ENCODE measurements around the gene ATOSA.

The ATOSA gene

DNA sequence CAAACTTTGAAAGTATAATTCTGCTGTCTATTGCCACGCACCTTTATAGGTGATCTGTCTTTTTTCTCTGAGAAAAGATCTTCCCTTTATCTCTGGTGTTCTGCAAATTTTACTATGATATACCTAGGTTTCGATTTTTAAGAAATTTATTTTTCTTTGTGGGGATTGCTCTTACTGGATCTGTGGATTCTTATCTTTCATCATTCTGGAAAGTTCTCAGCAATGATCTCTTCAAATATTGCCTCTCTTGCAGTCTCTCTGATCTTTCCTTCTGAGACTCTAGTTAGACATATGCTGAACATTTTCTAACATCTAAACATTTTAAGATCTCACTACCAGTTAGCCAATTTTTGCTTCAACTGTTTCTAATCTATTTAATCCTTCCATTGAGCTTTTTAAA is 47.0 kb upstream of the ATOSA start:
- ATAC-seq: no peak
- no peak for TF ChIP-seq RARB (CRISPR knock-in tag; IDR thresholded peaks at IDR 0.05)
- no peak for TF ChIP-seq ISL1 (CRISPR knock-in tag; IDR thresholded peaks at IDR 0.05)
- TF ChIP-seq ZC3H10 (CRISPR knock-in tag; IDR thresholded peaks at IDR 0.05): no peak
- TF ChIP-seq, protein P1, sequence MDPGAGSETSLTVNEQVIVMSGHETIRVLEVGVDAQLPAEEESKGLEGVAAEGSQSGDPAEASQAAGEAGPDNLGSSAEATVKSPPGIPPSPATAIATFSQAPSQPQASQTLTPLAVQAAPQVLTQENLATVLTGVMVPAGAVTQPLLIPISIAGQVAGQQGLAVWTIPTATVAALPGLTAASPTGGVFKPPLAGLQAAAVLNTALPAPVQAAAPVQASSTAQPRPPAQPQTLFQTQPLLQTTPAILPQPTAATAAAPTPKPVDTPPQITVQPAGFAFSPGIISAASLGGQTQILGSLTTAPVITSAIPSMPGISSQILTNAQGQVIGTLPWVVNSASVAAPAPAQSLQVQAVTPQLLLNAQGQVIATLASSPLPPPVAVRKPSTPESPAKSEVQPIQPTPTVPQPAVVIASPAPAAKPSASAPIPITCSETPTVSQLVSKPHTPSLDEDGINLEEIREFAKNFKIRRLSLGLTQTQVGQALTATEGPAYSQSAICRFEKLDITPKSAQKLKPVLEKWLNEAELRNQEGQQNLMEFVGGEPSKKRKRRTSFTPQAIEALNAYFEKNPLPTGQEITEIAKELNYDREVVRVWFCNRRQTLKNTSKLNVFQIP (CRISPR knock-in tag; IDR thresholded peaks at IDR 0.05; ENCODE audit: borderline replicate concordance, low read depth): no peak
- no peak for TF ChIP-seq ZNF8 (CRISPR knock-in tag; IDR thresholded peaks at IDR 0.05)
- no peak for TF ChIP-seq SNAI2 (CRISPR knock-in tag; IDR thresholded peaks at IDR 0.05)
- TF ChIP-seq ZNF70 (CRISPR knock-in tag; IDR thresholded peaks at IDR 0.05): no peak
- TF ChIP-seq ZFP3 (CRISPR knock-in tag; IDR thresholded peaks at IDR 0.05): no peak
- TF ChIP-seq, protein P2, sequence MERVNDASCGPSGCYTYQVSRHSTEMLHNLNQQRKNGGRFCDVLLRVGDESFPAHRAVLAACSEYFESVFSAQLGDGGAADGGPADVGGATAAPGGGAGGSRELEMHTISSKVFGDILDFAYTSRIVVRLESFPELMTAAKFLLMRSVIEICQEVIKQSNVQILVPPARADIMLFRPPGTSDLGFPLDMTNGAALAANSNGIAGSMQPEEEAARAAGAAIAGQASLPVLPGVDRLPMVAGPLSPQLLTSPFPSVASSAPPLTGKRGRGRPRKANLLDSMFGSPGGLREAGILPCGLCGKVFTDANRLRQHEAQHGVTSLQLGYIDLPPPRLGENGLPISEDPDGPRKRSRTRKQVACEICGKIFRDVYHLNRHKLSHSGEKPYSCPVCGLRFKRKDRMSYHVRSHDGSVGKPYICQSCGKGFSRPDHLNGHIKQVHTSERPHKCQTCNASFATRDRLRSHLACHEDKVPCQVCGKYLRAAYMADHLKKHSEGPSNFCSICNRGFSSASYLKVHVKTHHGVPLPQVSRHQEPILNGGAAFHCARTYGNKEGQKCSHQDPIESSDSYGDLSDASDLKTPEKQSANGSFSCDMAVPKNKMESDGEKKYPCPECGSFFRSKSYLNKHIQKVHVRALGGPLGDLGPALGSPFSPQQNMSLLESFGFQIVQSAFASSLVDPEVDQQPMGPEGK (CRISPR knock-in tag; IDR thresholded peaks at IDR 0.05; ENCODE audit: borderline replicate concordance): no peak
- TF ChIP-seq, protein P3, sequence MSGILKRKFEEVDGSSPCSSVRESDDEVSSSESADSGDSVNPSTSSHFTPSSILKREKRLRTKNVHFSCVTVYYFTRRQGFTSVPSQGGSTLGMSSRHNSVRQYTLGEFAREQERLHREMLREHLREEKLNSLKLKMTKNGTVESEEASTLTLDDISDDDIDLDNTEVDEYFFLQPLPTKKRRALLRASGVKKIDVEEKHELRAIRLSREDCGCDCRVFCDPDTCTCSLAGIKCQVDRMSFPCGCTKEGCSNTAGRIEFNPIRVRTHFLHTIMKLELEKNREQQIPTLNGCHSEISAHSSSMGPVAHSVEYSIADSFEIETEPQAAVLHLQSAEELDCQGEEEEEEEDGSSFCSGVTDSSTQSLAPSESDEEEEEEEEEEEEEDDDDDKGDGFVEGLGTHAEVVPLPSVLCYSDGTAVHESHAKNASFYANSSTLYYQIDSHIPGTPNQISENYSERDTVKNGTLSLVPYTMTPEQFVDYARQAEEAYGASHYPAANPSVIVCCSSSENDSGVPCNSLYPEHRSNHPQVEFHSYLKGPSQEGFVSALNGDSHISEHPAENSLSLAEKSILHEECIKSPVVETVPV (CRISPR knock-in tag; IDR thresholded peaks at IDR 0.05): no peak
- TF ChIP-seq TOX (CRISPR knock-in tag; IDR thresholded peaks at IDR 0.05; ENCODE audit: borderline replicate concordance): no peak
- no peak for TF ChIP-seq ZNF565 (CRISPR knock-in tag; conservative IDR thresholded peaks at IDR 0.05; ENCODE audit: low read depth)
- TF ChIP-seq CSDC2 (CRISPR knock-in tag; IDR thresholded peaks at IDR 0.05): no peak
- TF ChIP-seq ARNTL (CRISPR knock-in tag; IDR thresholded peaks at IDR 0.05; ENCODE audit: borderline replicate concordance, low read depth): no peak
- TF ChIP-seq ZFP30 (CRISPR knock-in tag; IDR thresholded peaks at IDR 0.05): no peak

DNA sequence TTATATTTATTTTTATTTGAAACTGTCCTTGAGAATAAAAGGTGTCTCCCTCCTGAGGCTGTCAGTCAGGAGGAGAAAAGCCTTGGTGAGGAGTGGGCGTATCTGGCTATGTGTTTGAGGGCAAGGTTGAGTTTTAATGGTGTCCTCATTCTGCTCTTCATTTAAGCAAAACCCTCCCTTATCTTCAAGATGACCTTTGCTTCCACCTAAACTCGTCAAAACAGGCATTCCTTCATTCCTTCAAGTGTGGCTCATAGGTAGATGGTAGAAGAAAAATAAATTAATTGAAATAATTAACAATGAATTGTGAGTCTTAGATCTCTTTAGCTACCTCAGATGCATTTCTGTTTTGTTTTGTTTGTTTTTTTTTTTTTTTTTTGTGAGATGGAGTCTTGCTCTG is 39.4 kb upstream of the ATOSA start:
- TF ChIP-seq ARNTL (CRISPR knock-in tag; IDR thresholded peaks at IDR 0.05; ENCODE audit: borderline replicate concordance, low read depth) (no peak), ISL1 (CRISPR knock-in tag; IDR thresholded peaks at IDR 0.05) (no peak), ZFP30 (CRISPR knock-in tag; IDR thresholded peaks at IDR 0.05) (no peak), PPARA (CRISPR knock-in tag; IDR thresholded peaks at IDR 0.05; ENCODE audit: borderline replicate concordance) (no peak), RARB (CRISPR knock-in tag; IDR thresholded peaks at IDR 0.05) (no peak), BACH2 (CRISPR knock-in tag; IDR thresholded peaks at IDR 0.05; ENCODE audit: borderline replicate concordance) (no peak), GLIS3 (CRISPR knock-in tag; IDR thresholded peaks at IDR 0.05) (no peak), ZFP3 (CRISPR knock-in tag; IDR thresholded peaks at IDR 0.05) (no peak), CSDC2 (CRISPR knock-in tag; IDR thresholded peaks at IDR 0.05) (no peak), ZNF70 (CRISPR knock-in tag; IDR thresholded peaks at IDR 0.05) (no peak), ZNF8 (CRISPR knock-in tag; IDR thresholded peaks at IDR 0.05) (no peak), ZC3H10 (CRISPR knock-in tag; IDR thresholded peaks at IDR 0.05) (no peak)
- TF ChIP-seq, protein P2 (CRISPR knock-in tag; IDR thresholded peaks at IDR 0.05; ENCODE audit: borderline replicate concordance): no peak
- TF ChIP-seq, protein P4, sequence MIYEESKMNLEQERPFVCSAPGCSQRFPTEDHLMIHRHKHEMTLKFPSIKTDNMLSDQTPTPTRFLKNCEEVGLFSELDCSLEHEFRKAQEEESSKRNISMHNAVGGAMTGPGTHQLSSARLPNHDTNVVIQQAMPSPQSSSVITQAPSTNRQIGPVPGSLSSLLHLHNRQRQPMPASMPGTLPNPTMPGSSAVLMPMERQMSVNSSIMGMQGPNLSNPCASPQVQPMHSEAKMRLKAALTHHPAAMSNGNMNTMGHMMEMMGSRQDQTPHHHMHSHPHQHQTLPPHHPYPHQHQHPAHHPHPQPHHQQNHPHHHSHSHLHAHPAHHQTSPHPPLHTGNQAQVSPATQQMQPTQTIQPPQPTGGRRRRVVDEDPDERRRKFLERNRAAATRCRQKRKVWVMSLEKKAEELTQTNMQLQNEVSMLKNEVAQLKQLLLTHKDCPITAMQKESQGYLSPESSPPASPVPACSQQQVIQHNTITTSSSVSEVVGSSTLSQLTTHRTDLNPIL (CRISPR knock-in tag; IDR thresholded peaks at IDR 0.05; ENCODE audit: low read depth): no peak
- TF ChIP-seq, protein P3 (CRISPR knock-in tag; IDR thresholded peaks at IDR 0.05): no peak
- TF ChIP-seq, protein P5, sequence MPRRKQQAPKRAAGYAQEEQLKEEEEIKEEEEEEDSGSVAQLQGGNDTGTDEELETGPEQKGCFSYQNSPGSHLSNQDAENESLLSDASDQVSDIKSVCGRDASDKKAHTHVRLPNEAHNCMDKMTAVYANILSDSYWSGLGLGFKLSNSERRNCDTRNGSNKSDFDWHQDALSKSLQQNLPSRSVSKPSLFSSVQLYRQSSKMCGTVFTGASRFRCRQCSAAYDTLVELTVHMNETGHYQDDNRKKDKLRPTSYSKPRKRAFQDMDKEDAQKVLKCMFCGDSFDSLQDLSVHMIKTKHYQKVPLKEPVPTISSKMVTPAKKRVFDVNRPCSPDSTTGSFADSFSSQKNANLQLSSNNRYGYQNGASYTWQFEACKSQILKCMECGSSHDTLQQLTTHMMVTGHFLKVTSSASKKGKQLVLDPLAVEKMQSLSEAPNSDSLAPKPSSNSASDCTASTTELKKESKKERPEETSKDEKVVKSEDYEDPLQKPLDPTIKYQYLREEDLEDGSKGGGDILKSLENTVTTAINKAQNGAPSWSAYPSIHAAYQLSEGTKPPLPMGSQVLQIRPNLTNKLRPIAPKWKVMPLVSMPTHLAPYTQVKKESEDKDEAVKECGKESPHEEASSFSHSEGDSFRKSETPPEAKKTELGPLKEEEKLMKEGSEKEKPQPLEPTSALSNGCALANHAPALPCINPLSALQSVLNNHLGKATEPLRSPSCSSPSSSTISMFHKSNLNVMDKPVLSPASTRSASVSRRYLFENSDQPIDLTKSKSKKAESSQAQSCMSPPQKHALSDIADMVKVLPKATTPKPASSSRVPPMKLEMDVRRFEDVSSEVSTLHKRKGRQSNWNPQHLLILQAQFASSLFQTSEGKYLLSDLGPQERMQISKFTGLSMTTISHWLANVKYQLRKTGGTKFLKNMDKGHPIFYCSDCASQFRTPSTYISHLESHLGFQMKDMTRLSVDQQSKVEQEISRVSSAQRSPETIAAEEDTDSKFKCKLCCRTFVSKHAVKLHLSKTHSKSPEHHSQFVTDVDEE (CRISPR knock-in tag; IDR thresholded peaks at IDR 0.05): no peak
- ATAC-seq: no peak

Measured in SK-N-SH treated with all-trans-retinoic acid at 6 μM for 48 hours (cell line).